Measurements from ENCODE around the gene RAPGEF6. TPM values are rescaled to one million over a fixed set of nuclear protein-coding genes. Genes with fewer than 3 reads are reported as not detected.
"Not testable (repeated sequence)": the region's sequence is repeated elsewhere in the genome, so short reads cannot be mapped to it uniquely, and the experiment has no call there.

Gene RAPGEF6
- total and polyA plus RNA-seq, 12 donors: 2.5 to 33.8 (median 14.4) TPM

DNA sequence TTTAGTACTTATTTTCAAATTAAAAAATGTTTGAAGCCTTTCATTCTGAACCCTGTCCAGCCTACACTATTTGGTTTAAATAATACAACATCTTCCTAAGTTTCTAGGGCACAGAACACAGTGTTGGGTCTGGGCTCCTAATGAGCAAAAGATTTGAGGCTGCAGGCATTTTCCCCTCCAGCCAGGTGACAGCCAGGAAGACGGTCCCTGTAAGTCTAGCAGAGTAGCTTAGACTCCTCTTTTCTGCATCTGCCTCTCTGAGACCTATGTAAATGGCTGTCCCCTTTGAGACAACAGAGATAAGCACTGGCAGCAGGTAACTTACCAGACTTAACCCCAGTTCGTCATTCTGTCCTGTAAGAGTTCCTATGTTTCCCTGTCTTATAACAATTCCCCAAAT lies 229.4 kb downstream of the RAPGEF6 start:
- Histone ChIP-seq H3K27ac (no peak overlapping the region), H3K9me3 (replicated peaks in 1 of 3) (peaks cover 0 to 7% (median 0%) of the 10 kb centered on the region in 3 donors), H3K36me3 (replicated peaks in 1 of 2) (peaks cover 0 to 12% of the 10 kb centered on the region in 2 donors), H3K4me3 (no peak overlapping the region), H3K27me3 (no peaks in the 10 kb centered on the region), H3K4me1 (replicated peaks in 1 of 2) (no peaks in the 10 kb centered on the region)
- DNase-seq: no peak
- intact Hi-C loops (cut with DNase I): loop anchor here (10.0 kb wide), 2 partner anchors 131 to 231 kb away; partner anchors contain the start of gene LYRM7 (in 1 of the 2)
- TF ChIP-seq POLR2A (IDR thresholded peaks at IDR 0.05): no peak
- no peak for TF ChIP-seq CTCF (IDR thresholded peaks at IDR 0.05)
- WGBS, 4 donors: 90 to 96% (median 94%) methylated on average over 2 of the region's 2 CpGs

DNA sequence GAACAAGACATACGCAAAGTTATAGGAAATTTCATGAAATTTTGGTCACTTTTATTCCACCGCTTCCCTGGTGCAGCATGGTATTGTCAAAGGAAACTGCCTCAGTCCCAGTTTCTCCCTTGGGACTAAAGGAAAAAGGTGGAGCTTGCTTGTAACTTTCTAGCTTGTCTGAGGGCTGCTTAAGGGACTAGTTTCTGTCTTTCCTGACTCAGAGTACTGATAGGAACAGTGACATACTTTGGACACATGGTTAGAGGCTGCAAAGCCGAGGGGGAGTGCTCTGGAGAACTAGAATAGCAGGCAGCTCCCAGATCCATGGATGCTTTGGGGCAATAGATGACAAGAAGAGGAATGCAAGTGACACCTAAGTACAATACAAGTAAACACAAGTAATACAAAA lies 234.4 kb downstream of the RAPGEF6 start:
- peaks cover 0 to 7% (median 0%) of the 10 kb centered on the region in 3 donors for H3K9me3 ChIP-seq (replicated peaks in 1 of 3)
- no peak for DNase-seq
- no peaks in the 10 kb centered on the region for H3K4me1 ChIP-seq (replicated peaks in 1 of 2)
- H3K4me3 ChIP-seq: no peak overlapping the region
- H3K27ac ChIP-seq: no peak overlapping the region
- H3K27me3 ChIP-seq: no peaks in the 10 kb centered on the region
- 94 to 98% (median 97%) methylated on average over 3 of the region's 3 CpGs for WGBS, 4 donors
- intact Hi-C loops (cut with DNase I): loop anchor here (10.0 kb wide), 2 partner anchors 126 to 226 kb away; partner anchors contain the start of gene LYRM7 (in 1 of the 2)
- TF ChIP-seq POLR2A (IDR thresholded peaks at IDR 0.05) (no peak), CTCF (IDR thresholded peaks at IDR 0.05) (no peak)
- H3K36me3 ChIP-seq (replicated peaks in 1 of 2): no peaks in the 10 kb centered on the region

DNA sequence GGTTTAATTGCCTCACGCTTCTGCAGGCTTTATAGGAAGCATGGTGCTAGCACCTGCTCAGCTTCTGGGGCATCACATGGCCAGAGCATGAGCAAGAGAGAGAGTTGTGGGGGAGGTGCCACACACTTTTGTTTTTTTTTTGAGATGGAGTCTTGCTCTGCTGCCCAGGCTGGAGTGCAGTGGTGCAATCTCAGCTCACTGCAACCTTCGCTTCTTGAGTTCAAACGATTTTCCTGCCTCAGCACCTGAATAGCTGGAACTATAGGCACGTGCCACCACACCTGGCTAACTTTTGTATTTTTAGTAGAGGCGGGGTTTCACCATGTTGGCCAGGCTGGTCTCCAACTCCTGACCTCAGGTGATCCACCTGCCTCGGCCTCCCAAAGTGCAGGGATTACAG lies 236.0 kb downstream of the RAPGEF6 start:
- H3K4me1 ChIP-seq (replicated peaks in 1 of 2); H3K36me3 ChIP-seq (replicated peaks in 1 of 2); DNase-seq; H3K27me3 ChIP-seq; H3K27ac ChIP-seq; intact Hi-C loops (cut with DNase I); H3K9me3 ChIP-seq (replicated peaks in 1 of 3); H3K4me3 ChIP-seq: not testable (repeated sequence)
- 92 to 97% (median 96%) methylated on average over 4 to 6 of the region's 6 CpGs for WGBS, 4 donors

DNA sequence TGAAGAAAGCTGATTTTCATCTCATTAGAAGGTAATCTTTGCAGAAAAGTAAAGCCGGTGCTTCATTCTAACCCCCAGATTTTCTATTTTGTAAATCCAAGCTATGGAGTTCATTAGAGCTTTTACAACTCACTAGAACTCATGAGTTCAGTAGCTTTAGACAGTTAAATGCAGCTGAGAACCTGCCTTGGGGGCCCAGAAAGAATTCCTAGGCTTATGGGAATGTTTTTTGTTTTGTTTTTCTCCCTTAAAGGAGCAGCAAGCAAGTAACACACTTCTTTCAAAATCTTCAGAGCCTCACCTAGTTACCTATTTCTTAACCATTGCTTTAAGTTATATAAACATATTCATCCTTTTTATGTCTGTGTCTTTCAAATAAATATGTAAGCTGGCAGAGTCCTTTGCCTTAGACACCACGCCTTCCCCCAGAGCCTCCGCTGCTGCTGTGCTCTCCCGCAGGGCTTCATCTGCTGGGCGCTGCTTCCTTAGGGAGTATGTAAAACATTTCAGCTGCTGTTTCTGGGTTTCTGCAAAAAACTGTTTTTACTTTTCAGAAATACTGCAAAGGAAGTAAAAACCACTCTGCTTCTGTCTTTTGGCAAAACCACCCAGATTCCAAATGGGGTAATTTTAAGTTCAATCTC lies 238.3 kb downstream of the RAPGEF6 start:
- Histone ChIP-seq H3K27me3 (no peaks in the 10 kb centered on the region), H3K4me1 (replicated peaks in 1 of 2) (no peaks in the 10 kb centered on the region), H3K36me3 (replicated peaks in 1 of 2) (no peaks in the 10 kb centered on the region), H3K4me3 (no peak overlapping the region), H3K9me3 (replicated peaks in 1 of 3) (no peaks in the 10 kb centered on the region), H3K27ac (no peak overlapping the region)
- no peak for DNase-seq
- 88 to 95% (median 92%) methylated on average over 5 of the region's 5 CpGs for WGBS, 4 donors
- no peak for TF ChIP-seq CTCF (IDR thresholded peaks at IDR 0.05)
- TF ChIP-seq POLR2A (IDR thresholded peaks at IDR 0.05): no peak
- intact Hi-C loops (cut with DNase I): no loop called here

GRCh38 chr5:131396015-131396414 lies 239.0 kb downstream of the RAPGEF6 start:
- Histone ChIP-seq H3K27me3 (no peaks in the 10 kb centered on the region), H3K4me1 (replicated peaks in 1 of 2) (no peaks in the 10 kb centered on the region), H3K36me3 (replicated peaks in 1 of 2) (no peaks in the 10 kb centered on the region), H3K9me3 (replicated peaks in 1 of 3) (no peaks in the 10 kb centered on the region), H3K4me3 (no peak overlapping the region), H3K27ac (no peak overlapping the region)
- 73 to 85% (median 78%) methylated on average over 3 of the region's 3 CpGs for WGBS, 4 donors
- intact Hi-C loops (cut with DNase I): no loop called here
- DNase-seq: no peak
- TF ChIP-seq POLR2A (IDR thresholded peaks at IDR 0.05) (no peak), CTCF (IDR thresholded peaks at IDR 0.05) (no peak)

Data from adrenal gland (tissue), 12 donors.